Activated CD4-positive, alpha-beta T cell treated with anti-CD3 and anti-CD28 coated beads for 4 hours (primary cell): Measurements from ENCODE around the gene KIR2DL3.
"Not testable (repeated sequence)": the region's sequence is repeated elsewhere in the genome, so short reads cannot be mapped to it uniquely, and the experiment has no call there.

ENCODE experiments used
- DNase-seq, 2 donors: peaks; one replicate each; pipeline ENCODE4 v3.0.0-alpha.2; 2020

KIR2DL3 gene

GRCh38 chr19:54744080-54744479 lies 5.8 kb downstream of the KIR2DL3 start:
- not testable (repeated sequence) for DNase-seq

GRCh38 chr19:54747614-54748322 lies 9.5 kb downstream of the KIR2DL3 start:
- not testable (repeated sequence) for DNase-seq

- DNase-seq: not testable (repeated sequence)
Observed at GRCh38 chr19:54750276-54750675, 12.0 kb downstream of the KIR2DL3 start.

GRCh38 chr19:54756204-54757110 lies 18.1 kb downstream of the KIR2DL3 start:
- DNase-seq: not testable (repeated sequence)

GRCh38 chr19:54758577-54758976 lies 20.3 kb downstream of the KIR2DL3 start:
- DNase-seq: not testable (repeated sequence)

- DNase-seq: not testable (repeated sequence)
Observed at GRCh38 chr19:54764219-54764618, 25.9 kb downstream of the KIR2DL3 start.

- not testable (repeated sequence) for DNase-seq
Observed at GRCh38 chr19:54766464-54766863, 28.2 kb downstream of the KIR2DL3 start.

GRCh38 chr19:54769646-54770045 lies 31.3 kb downstream of the KIR2DL3 start, which contains the start of gene KIR2DL1:
TSS of gene KIR2DL1 (plus strand) at chr19:54769793. CDS start at chr19:54769851, 58 bp downstream.
- DNase-seq: not testable (repeated sequence)

- not testable (repeated sequence) for DNase-seq
Observed at GRCh38 chr19:54770511-54770910, 32.2 kb downstream of the KIR2DL3 start.

- DNase-seq: not testable (repeated sequence)
Observed at GRCh38 chr19:54771018-54771960, 33.0 kb downstream of the KIR2DL3 start.

- not testable (repeated sequence) for DNase-seq
Observed at GRCh38 chr19:54772666-54773065, 34.4 kb downstream of the KIR2DL3 start.

GRCh38 chr19:54775095-54775815 lies 36.9 kb downstream of the KIR2DL3 start:
- not testable (repeated sequence) for DNase-seq

- not testable (repeated sequence) for DNase-seq
Observed at GRCh38 chr19:54775830-54776229, 37.5 kb downstream of the KIR2DL3 start.

- DNase-seq: not testable (repeated sequence)
Observed at GRCh38 chr19:54777851-54778250, 39.5 kb downstream of the KIR2DL3 start.

GRCh38 chr19:54778896-54779295 lies 40.6 kb downstream of the KIR2DL3 start:
- DNase-seq: not testable (repeated sequence)

GRCh38 chr19:54782916-54783315 lies 44.6 kb downstream of the KIR2DL3 start:
- DNase-seq: not testable (repeated sequence)

GRCh38 chr19:54786091-54786723 lies 47.9 kb downstream of the KIR2DL3 start:
- DNase-seq: not testable (repeated sequence)

GRCh38 chr19:54788154-54788553 lies 49.8 kb downstream of the KIR2DL3 start:
- not testable (repeated sequence) for DNase-seq

- DNase-seq: no peak
Observed at GRCh38 chr19:54790711-54791110, 52.4 kb downstream of the KIR2DL3 start.

- DNase-seq: no peak
Observed at GRCh38 chr19:54791476-54791875, 53.2 kb downstream of the KIR2DL3 start.

GRCh38 chr19:54792814-54793213 lies 54.5 kb downstream of the KIR2DL3 start:
- DNase-seq: no peak
